Esophagus (tissue), 2 donors: ENCODE measurements around the gene SOX1. TPM values are rescaled to one million over a fixed set of nuclear protein-coding genes. Genes with fewer than 3 reads are reported as not detected.

ENCODE experiments used
- H3K27ac ChIP-seq, 2 donors: one replicate each; pipeline ENCODE4 v1.5.1; 2013; ENCODE audit warnings: low read depth in 2 of 2, mild to moderate bottlenecking in 2 of 2, inconsistent platforms in 1 of 2, low read length in 1 of 2, moderate library complexity in 1 of 2
- H3K27me3 ChIP-seq, 2 donors: one replicate each; pipeline ENCODE4 v1.6.1; 2013; ENCODE audit warnings: low read length in 2 of 2, control low read depth in 1 of 2, mild to moderate bottlenecking in 1 of 2; ENCODE audit not compliant: insufficient read depth in 2 of 2, control insufficient read depth in 1 of 2
- H3K36me3 ChIP-seq, 2 donors: one replicate each; pipeline ENCODE4 v1.6.1; 2013; ENCODE audit warnings: low read length in 1 of 2; ENCODE audit not compliant: control insufficient read depth in 2 of 2, insufficient read depth in 2 of 2
- H3K4me1 ChIP-seq, 2 donors: one replicate each; pipeline ENCODE4 v1.6.1; 2013; ENCODE audit warnings: low read length in 1 of 2; ENCODE audit not compliant: control insufficient read depth in 2 of 2, insufficient read depth in 2 of 2
- H3K4me3 ChIP-seq, 2 donors: one replicate each; pipeline ENCODE4 v1.5.1; 2013; ENCODE audit warnings: low read length in 2 of 2, mild to moderate bottlenecking in 2 of 2, low read depth in 1 of 2, moderate library complexity in 1 of 2
- H3K9me3 ChIP-seq, 2 donors: one replicate each; pipeline ENCODE4 v1.6.1; 2013; ENCODE audit warnings: mild to moderate bottlenecking in 2 of 2, low read depth in 1 of 2, low read length in 1 of 2, moderate library complexity in 1 of 2; ENCODE audit not compliant: control insufficient read depth in 2 of 2, insufficient read depth in 1 of 2
- WGBS, 2 donors: extraction: QIAGEN DNeasy Blood & Tissue Kit; methylation state at CpG; one replicate each; pipeline ENCODE4 v1.1.7; 2013; 5-methylcytosine and 5-hydroxymethylcytosine counted together
- polyA plus RNA-seq, 2 donors: library from polyadenylated mRNA; stranded (reverse); fragments of 200-250 nt; gene quantifications; one replicate each; pipeline ENCODE4 v1.2.3, GENCODE V29; 2013
- donor health status: healthy with polysubstance abuse.
- donor health status: Bipolar disorder and iron deficiency.

SOX1 gene
- polyA plus RNA-seq, 2 donors: not detected

- Histone ChIP-seq H3K4me1 (peaks cover 0 to 2% of the 10 kb centered on the region in 2 donors), H3K4me3 (no peak overlapping the region), H3K9me3 (peaks cover 0 to 3% of the 10 kb centered on the region in 2 donors), H3K27me3 (peaks cover 14 to 30% of the 10 kb centered on the region in 2 donors), H3K27ac (no peak overlapping the region), H3K36me3 (no peaks in the 10 kb centered on the region)
- WGBS, 2 donors: 19 to 21% methylated on average over 7 of the region's 7 CpGs
These were observed 35.3 kb downstream of the SOX1 start for GRCh38 chr13:112102243-112102642.

- H3K9me3 ChIP-seq: peaks cover 0 to 3% of the 10 kb centered on the region in 2 donors
- no peak overlapping the region for H3K27ac ChIP-seq
- H3K36me3 ChIP-seq: no peaks in the 10 kb centered on the region
- peaks cover 0 to 2% of the 10 kb centered on the region in 2 donors for H3K4me1 ChIP-seq
- H3K27me3 ChIP-seq: peaks cover 13 to 30% of the 10 kb centered on the region in 2 donors
- no peak overlapping the region for H3K4me3 ChIP-seq
- 28 to 29% methylated on average over 17 to 19 of the region's 19 CpGs for WGBS, 2 donors
These were observed 36.4 kb downstream of the SOX1 start for GRCh38 chr13:112103260-112103838.

GRCh38 chr13:112103961-112104880 lies 37.3 kb downstream of the SOX1 start:
- Histone ChIP-seq H3K27ac (no peak overlapping the region), H3K4me1 (no peaks in the 10 kb centered on the region), H3K27me3 (peaks cover 13 to 30% of the 10 kb centered on the region in 2 donors), H3K36me3 (no peaks in the 10 kb centered on the region), H3K9me3 (peaks cover 0 to 2% of the 10 kb centered on the region in 2 donors), H3K4me3 (no peak overlapping the region)
- 3 to 7% methylated on average over 65 to 76 of the region's 76 CpGs for WGBS, 2 donors

- H3K4me3 ChIP-seq: no peak overlapping the region
- WGBS, 2 donors: 7 to 10% methylated on average over 27 to 44 of the region's 44 CpGs
- H3K36me3 ChIP-seq: no peaks in the 10 kb centered on the region
- H3K27ac ChIP-seq: no peak overlapping the region
- H3K27me3 ChIP-seq: peaks cover 13 to 30% of the 10 kb centered on the region in 2 donors
- peaks cover 0 to 2% of the 10 kb centered on the region in 2 donors for H3K9me3 ChIP-seq
- no peaks in the 10 kb centered on the region for H3K4me1 ChIP-seq
These were observed 37.9 kb downstream of the SOX1 start for GRCh38 chr13:112104881-112105234.

GRCh38 chr13:112105244-112105681 lies 38.3 kb downstream of the SOX1 start:
- H3K27ac ChIP-seq: no peak overlapping the region
- H3K4me3 ChIP-seq: no peak overlapping the region
- H3K27me3 ChIP-seq: peaks cover 13 to 30% of the 10 kb centered on the region in 2 donors
- WGBS, 2 donors: 7 to 8% methylated on average over 31 to 35 of the region's 35 CpGs
- H3K4me1 ChIP-seq: no peaks in the 10 kb centered on the region
- peaks cover 0 to 2% of the 10 kb centered on the region in 2 donors for H3K9me3 ChIP-seq
- H3K36me3 ChIP-seq: no peaks in the 10 kb centered on the region

- Histone ChIP-seq H3K27ac (no peak overlapping the region), H3K4me1 (no peaks in the 10 kb centered on the region), H3K36me3 (no peaks in the 10 kb centered on the region), H3K4me3 (no peak overlapping the region), H3K27me3 (peaks cover 13 to 30% of the 10 kb centered on the region in 2 donors), H3K9me3 (peaks cover 0 to 2% of the 10 kb centered on the region in 2 donors)
- 5 to 8% methylated on average over 17 to 21 of the region's 21 CpGs for WGBS, 2 donors
These were observed 38.9 kb downstream of the SOX1 start for GRCh38 chr13:112105892-112106291.

- 9 to 12% methylated on average over 36 of the region's 36 CpGs for WGBS, 2 donors
- Histone ChIP-seq H3K36me3 (no peaks in the 10 kb centered on the region), H3K4me1 (no peaks in the 10 kb centered on the region), H3K27ac (no peak overlapping the region), H3K9me3 (peaks cover 0 to 2% of the 10 kb centered on the region in 2 donors), H3K4me3 (no peak overlapping the region), H3K27me3 (peaks cover 13 to 30% of the 10 kb centered on the region in 2 donors)
These were observed 39.7 kb downstream of the SOX1 start for GRCh38 chr13:112106478-112107141.

- H3K27me3 ChIP-seq: peaks cover 13 to 30% of the 10 kb centered on the region in 2 donors
- H3K36me3 ChIP-seq: no peaks in the 10 kb centered on the region
- H3K4me3 ChIP-seq: no peak overlapping the region
- H3K4me1 ChIP-seq: no peaks in the 10 kb centered on the region
- WGBS, 2 donors: 24 to 33% methylated on average over 18 of the region's 18 CpGs
- H3K27ac ChIP-seq: no peak overlapping the region
- H3K9me3 ChIP-seq: peaks cover 0 to 2% of the 10 kb centered on the region in 2 donors
These were observed 40.3 kb downstream of the SOX1 start for GRCh38 chr13:112107289-112107688.

GRCh38 chr13:112110479-112110878 lies 43.5 kb downstream of the SOX1 start:
- Histone ChIP-seq H3K27ac (no peak overlapping the region), H3K36me3 (no peaks in the 10 kb centered on the region), H3K9me3 (peaks cover 0 to 2% of the 10 kb centered on the region in 2 donors), H3K4me3 (no peak overlapping the region), H3K27me3 (peaks cover 4 to 9% of the 10 kb centered on the region in 2 donors), H3K4me1 (no peaks in the 10 kb centered on the region)
